Tibial nerve (tissue), 4 donors: Measurements from ENCODE around the gene SYNCRIP. TPM values are rescaled to one million over a fixed set of nuclear protein-coding genes. Genes with fewer than 3 reads are reported as not detected.
"Not testable (repeated sequence)": the region's sequence is repeated elsewhere in the genome, so short reads cannot be mapped to it uniquely, and the experiment has no call there.

Experiments used
- DNase-seq, 2 donors: peaks; one replicate each; pipeline ENCODE4 v3.0.0-alpha.2; 2019; ENCODE audit warnings: low spot score in 2 of 2
- H3K27ac ChIP-seq, 4 donors: fragments of 200-600 bp; sonication (generic) in 3 of 4; one replicate each; pipeline ENCODE4 v1.5.1; 2017 to 2019; ENCODE audit warnings: mild to moderate bottlenecking in 1 of 4
- H3K27me3 ChIP-seq, 2 donors: fragments of 200-600 bp; sonication (generic) in 1 of 2; one replicate each; pipeline versions ENCODE4 v1.5.1 to v1.6.0; 2017 to 2019
- H3K36me3 ChIP-seq, 3 donors: fragments of 200-600 bp; sonication (generic); one replicate each; pipeline ENCODE4 v1.5.1; 2018 to 2019
- H3K4me1 ChIP-seq, 4 donors: fragments of 200-600 bp; sonication (generic) in 3 of 4; one replicate each; pipeline ENCODE4 v1.5.1; 2017 to 2019
- H3K4me3 ChIP-seq, 4 donors: fragments of 200-600 bp; sonication (generic) in 3 of 4; one replicate each; pipeline ENCODE4 v1.5.1; 2017 to 2019; ENCODE audit warnings: mild to moderate bottlenecking in 1 of 4, moderate library complexity in 1 of 4
- H3K9me3 ChIP-seq, 4 donors: fragments of 200-600 bp; sonication (generic) in 3 of 4; one replicate each; pipeline ENCODE4 v1.5.1; 2017 to 2019
- EP300 ChIP-seq, 2 donors: sonication (generic); formaldehyde crosslinking; IDR thresholded peaks; one replicate each; pipeline ENCODE4 v1.6.1; 2017; ENCODE audit warnings: antibody characterized with exemption in 2 of 2, mild to moderate bottlenecking in 1 of 2
- POLR2A ChIP-seq, 2 donors: fragments of 450-650 bp; IDR thresholded peaks; one replicate each; pipeline ENCODE4 v1.6.1; 2017; ENCODE audit warnings: antibody characterized with exemption in 2 of 2, mild to moderate bottlenecking in 2 of 2, moderate library complexity in 2 of 2
- WGBS, 2 donors: methylation state at CpG; one replicate each; pipeline ENCODE4 v1.1.5; 2018; 5-methylcytosine and 5-hydroxymethylcytosine counted together
- small RNA-seq: library from RNA; depleted of rRNA; stranded (forward); fragments of <200 nt; gene quantifications from one replicate; pipeline ENCODE3, GENCODE V24; 2016
- total RNA-seq, 4 donors: library from RNA; depleted of rRNA; stranded (reverse); fragments of >200 nt; gene quantifications; one replicate each; pipeline ENCODE4 v1.1.0, GENCODE V29; 2016
- TF ChIP-seq, protein P1 (sequence below), 5 experiments: fragments of 200-600 bp in 3 of 5; fragments of 450-650 bp in 2 of 5; sonication (generic) in 3 of 5; IDR thresholded peaks; one replicate each; pipeline ENCODE4 v1.5.1; 2016 to 2019; ENCODE audit warnings: antibody characterized with exemption in 5 of 5, mild to moderate bottlenecking in 3 of 5, moderate library complexity in 2 of 5

The SYNCRIP gene
- total RNA-seq, 4 donors from 2014 or later, result 51.5 to 64.7 (median 53.2) TPM

DNA sequence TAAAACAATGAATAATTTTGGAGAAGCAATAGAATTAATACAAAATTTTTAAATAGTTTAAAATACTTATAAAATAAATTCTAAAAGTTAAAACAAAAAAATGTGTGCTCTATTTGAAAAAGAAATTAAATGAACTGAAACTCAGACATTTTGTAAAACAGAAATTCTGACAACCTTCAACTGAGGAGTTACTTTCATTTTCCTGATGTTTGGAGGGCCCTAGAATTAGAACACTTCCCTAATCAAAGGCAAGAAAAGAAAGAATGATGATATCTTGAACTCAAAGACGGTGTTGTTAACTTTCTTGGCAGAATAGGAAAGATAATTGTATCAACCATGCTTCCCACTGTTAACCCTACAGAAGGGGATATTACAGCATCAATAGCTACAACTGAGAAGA, 77.0 kb downstream of the SYNCRIP start:
- Histone ChIP-seq H3K9me3 (no peaks in the 10 kb centered on the region), H3K27me3 (no peaks in the 10 kb centered on the region), H3K27ac (no peak overlapping the region), H3K4me3 (no peak overlapping the region), H3K36me3 (peaks cover 0 to 57% (median 0%) of the 10 kb centered on the region in 3 donors), H3K4me1 (no peaks in the 10 kb centered on the region)
- DNase-seq, result no peak
- 6 to 7% methylated on average over 1 of the region's 1 CpG for WGBS, 2 donors
- TF ChIP-seq POLR2A (IDR thresholded peaks at IDR 0.05) (no peak), EP300 (IDR thresholded peaks at IDR 0.05) (no peak)
- TF ChIP-seq, protein P1, sequence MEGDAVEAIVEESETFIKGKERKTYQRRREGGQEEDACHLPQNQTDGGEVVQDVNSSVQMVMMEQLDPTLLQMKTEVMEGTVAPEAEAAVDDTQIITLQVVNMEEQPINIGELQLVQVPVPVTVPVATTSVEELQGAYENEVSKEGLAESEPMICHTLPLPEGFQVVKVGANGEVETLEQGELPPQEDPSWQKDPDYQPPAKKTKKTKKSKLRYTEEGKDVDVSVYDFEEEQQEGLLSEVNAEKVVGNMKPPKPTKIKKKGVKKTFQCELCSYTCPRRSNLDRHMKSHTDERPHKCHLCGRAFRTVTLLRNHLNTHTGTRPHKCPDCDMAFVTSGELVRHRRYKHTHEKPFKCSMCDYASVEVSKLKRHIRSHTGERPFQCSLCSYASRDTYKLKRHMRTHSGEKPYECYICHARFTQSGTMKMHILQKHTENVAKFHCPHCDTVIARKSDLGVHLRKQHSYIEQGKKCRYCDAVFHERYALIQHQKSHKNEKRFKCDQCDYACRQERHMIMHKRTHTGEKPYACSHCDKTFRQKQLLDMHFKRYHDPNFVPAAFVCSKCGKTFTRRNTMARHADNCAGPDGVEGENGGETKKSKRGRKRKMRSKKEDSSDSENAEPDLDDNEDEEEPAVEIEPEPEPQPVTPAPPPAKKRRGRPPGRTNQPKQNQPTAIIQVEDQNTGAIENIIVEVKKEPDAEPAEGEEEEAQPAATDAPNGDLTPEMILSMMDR (IDR thresholded peaks at IDR 0.05), result no peak

DNA sequence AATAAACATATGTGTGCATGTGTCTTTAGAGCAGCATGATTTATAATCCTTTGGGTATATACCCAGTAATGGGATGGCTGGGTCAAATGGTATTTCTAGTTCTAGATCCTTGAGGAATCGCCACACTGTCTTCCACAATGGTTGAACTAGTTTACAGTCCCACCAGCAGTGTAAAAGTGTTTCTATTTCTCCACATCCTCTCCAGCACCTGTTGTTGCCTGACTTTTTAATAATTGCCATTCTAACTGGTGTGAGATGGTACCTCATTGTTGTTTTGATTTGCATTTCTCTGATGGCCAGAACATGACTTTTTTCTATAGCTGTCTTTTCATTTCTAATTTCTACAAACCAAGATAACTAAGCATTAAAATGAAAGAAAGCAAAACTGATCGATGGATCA, 78.5 kb downstream of the SYNCRIP start:
- DNase-seq, H3K4me3 ChIP-seq, H3K9me3 ChIP-seq, H3K27ac ChIP-seq, H3K27me3 ChIP-seq, H3K4me1 ChIP-seq: not testable (repeated sequence)
- 92 to 100% methylated on average over 2 of the region's 2 CpGs for WGBS, 2 donors
- H3K36me3 ChIP-seq, result peaks cover 0 to 56% (median 0%) of the 10 kb centered on the region in 3 donors

Small RNAs within 50 kb of the gene (small RNA-seq; reads per million reads assigned to genes)
- not detected for gene SNORD50B

Other genes starting within 250 kb of the SYNCRIP start
- gene NT5E, start 192.8 kb downstream of the SYNCRIP start, total RNA-seq, result 10 to 100 TPM; 23.1 to 32.2 (median 28.6) TPM
- gene SNX14, start 49.0 kb downstream of the SYNCRIP start, total RNA-seq, result 10 to 100 TPM; 50.8 to 97.3 (median 76.9) TPM